ENCODE data around the gene TRPV5.

The TRPV5 gene

GRCh38 chr7:142935941-142936565 lies 2.5 kb upstream of the TRPV5 start:
- POLR2A ChIA-PET, result no interaction called here
- H3K4me3 ChIP-seq (ENCODE audit: low read depth, low read length), result no peak overlapping the region
- DNase-seq (ENCODE audit: low read depth, low spot score), result no peak
- CTCF ChIA-PET, result no interaction called here
- no peak for TF ChIP-seq CTCF (IDR thresholded peaks at IDR 0.05; ENCODE audit: insufficient read depth, low read length, missing control alignments)

GRCh38 chr7:142934056-142934455 lies 510 bp upstream of the TRPV5 start:
- ChIA-PET POLR2A (no interaction called here), CTCF (interaction anchor here (1.1 kb wide), 1 partner anchor 68 kb away, joined by 3 read pairs; no protein-coding TSS in a partner anchor)
- no peak for TF ChIP-seq CTCF (IDR thresholded peaks at IDR 0.05; ENCODE audit: insufficient read depth, low read length, missing control alignments)
- no peak for DNase-seq (ENCODE audit: low read depth, low spot score)
- H3K4me3 ChIP-seq (ENCODE audit: low read depth, low read length), result no peak overlapping the region

GRCh38 chr7:142933092-142933475 lies 462 bp downstream of the TRPV5 start:
- CTCF ChIA-PET, result interaction anchor here (1.1 kb wide), 1 partner anchor 67 kb away, joined by 3 read pairs; no protein-coding TSS in a partner anchor
- DNase-seq (ENCODE audit: low read depth, low spot score), result no peak
- no peak for TF ChIP-seq CTCF (IDR thresholded peaks at IDR 0.05; ENCODE audit: insufficient read depth, low read length, missing control alignments)
- no peak overlapping the region for H3K4me3 ChIP-seq (ENCODE audit: low read depth, low read length)
- POLR2A ChIA-PET, result no interaction called here

GRCh38 chr7:142932386-142933091 lies 1.0 kb downstream of the TRPV5 start:
- H3K4me3 ChIP-seq (ENCODE audit: low read depth, low read length), result no peak overlapping the region
- CTCF ChIA-PET, result no interaction called here
- TF ChIP-seq CTCF (IDR thresholded peaks at IDR 0.05; ENCODE audit: insufficient read depth, low read length, missing control alignments), result no peak
- DNase-seq (ENCODE audit: low read depth, low spot score), result no peak
- POLR2A ChIA-PET, result no interaction called here

- ChIA-PET POLR2A (no interaction called here), CTCF (no interaction called here)
- no peak for DNase-seq (ENCODE audit: low read depth, low spot score)
Measured at GRCh38 chr7:142930126-142930730, 3.3 kb downstream of the TRPV5 start.

More at GRCh38 chr7:142930126-142930730, 3.3 kb downstream of the TRPV5 start:
- TF ChIP-seq CTCF (IDR thresholded peaks at IDR 0.05; ENCODE audit: insufficient read depth, low read length, missing control alignments), result no peak
- H3K4me3 ChIP-seq (ENCODE audit: low read depth, low read length), result no peak overlapping the region

All from AG04449 (cell line).